Right renal cortex interstitium (tissue), 3 donors: ENCODE measurements around the gene DVL2. TPM values are rescaled to one million over a fixed set of nuclear protein-coding genes. Genes with fewer than 3 reads are reported as not detected.

ENCODE experiments used
- DNase-seq, 3 donors: peaks; one replicate each; pipeline ENCODE4 v3.0.0-alpha.2; 2013; ENCODE audit warnings: low read depth in 3 of 3, low spot score in 2 of 3
- polyA plus RNA-seq, 3 donors: library from polyadenylated mRNA; unstranded; fragments of 120-200 nt; gene quantifications; one replicate each; pipeline ENCODE4 v1.2.1, GENCODE V29; 2013; ENCODE audit not compliant: insufficient read length in 3 of 3

DVL2 gene
- polyA plus RNA-seq, 3 donors: 44.4 to 52.4 (median 44.8) TPM

DNA sequence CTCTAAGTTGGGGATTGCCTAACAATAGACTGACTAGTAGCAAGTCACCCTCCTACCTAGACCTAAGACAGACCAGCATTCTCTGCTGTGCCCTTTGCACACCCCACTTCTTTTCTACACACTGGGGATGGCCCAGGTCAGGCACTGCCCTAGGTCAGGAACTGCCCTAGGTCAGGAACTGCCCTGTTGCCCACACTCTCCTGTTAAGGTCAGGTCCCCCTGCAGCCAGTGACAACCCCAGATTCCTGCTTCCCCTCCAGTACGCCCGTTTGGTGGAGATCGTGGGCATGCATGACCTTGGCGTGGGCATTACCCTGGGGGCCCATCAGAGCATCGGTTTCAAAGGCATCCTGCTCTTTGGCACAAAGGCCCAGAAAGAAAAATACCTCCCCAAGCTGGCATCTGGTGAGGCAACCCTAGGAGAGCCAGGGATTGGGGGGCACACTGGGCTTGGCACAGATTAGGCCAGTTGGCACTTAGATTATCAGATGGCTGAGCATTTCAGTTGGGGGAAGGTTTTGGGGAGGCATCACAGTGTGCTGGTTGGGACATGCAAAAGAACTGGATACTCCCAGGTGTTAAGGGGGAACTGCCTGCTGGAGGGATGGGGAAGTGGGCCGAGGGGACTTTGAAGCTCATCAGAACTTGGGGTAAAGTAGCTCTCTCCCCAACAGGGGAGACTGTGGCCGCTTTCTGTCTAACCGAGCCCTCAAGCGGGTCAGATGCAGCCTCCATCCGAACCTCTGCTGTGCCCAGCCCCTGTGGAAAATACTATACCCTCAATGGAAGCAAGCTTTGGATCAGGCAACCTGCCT, 12.8 kb downstream of the DVL2 start:
- DNase-seq: no peak

DNA sequence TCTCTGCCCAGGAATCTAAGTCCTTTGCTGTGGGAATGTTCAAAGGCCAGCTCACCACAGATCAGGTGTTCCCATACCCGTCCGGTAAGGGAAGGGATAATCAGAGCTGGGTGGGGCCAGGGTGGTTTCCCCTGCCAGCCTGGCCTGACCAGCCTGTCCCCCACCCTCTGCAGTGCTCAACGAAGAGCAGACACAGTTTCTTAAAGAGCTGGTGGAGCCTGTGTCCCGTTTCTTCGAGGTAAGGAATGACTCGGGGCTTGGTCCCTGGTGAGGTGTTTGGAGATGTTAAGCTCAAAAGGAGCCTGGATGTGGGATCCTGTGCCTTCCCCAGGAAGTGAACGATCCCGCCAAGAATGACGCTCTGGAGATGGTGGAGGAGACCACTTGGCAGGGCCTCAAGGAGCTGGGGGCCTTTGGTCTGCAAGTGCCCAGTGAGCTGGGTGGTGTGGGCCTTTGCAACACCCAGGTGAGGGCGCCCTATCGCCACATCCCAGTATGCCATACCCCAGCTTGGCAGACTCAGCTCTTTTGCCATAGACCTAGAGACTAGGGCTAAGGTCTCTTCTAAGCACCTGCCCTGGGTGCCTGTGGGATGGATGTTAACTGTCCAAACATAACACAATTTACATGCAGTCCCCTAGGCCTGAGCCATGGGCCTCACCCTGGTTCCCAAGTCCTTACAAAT, 13.6 kb downstream of the DVL2 start:
- DNase-seq: no peak

DNA sequence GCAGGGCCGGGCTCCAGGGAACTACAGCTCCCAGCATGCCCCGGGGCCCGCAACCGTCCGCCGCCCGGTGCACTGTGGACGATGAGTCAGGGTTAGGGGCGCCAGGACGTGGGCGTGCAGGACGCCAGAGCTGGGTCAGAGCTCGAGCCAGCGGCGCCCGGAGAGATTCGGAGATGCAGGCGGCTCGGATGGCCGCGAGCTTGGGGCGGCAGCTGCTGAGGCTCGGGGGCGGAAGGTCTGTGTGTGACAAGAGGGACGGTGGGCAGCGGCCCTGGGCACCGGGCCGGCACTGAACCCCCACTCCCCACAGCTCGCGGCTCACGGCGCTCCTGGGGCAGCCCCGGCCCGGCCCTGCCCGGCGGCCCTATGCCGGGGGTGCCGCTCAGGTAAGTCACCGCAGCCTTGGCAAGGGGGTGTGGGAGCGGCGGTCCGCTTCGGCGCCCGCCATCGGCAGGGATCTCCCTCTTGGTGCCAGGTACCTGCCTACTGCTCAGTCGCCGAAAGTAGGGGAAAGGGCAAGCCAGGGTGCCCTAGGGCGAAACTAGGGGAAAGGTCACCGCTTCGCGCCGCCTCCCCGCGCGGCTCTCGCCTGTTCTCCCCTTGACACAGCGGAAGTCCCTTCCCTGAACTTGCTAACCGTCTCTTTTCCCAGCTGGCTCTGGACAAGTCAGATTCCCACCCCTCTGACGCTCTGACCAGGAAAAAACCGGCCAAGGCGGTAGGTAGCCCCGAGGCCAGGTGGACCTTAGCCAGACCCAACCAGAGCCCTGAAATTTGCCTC, 14.3 kb downstream of the DVL2 start, which contains the start of the genes ACADVL and DLG4:
TSS of gene ACADVL (plus strand) at position 127 of the 781 bp plus-strand sequence. CDS start at position 174, 47 bp downstream.
TSS of gene DLG4 (minus strand) at position 25 of the 781 bp plus-strand sequence.
- no peak for DNase-seq

DNA sequence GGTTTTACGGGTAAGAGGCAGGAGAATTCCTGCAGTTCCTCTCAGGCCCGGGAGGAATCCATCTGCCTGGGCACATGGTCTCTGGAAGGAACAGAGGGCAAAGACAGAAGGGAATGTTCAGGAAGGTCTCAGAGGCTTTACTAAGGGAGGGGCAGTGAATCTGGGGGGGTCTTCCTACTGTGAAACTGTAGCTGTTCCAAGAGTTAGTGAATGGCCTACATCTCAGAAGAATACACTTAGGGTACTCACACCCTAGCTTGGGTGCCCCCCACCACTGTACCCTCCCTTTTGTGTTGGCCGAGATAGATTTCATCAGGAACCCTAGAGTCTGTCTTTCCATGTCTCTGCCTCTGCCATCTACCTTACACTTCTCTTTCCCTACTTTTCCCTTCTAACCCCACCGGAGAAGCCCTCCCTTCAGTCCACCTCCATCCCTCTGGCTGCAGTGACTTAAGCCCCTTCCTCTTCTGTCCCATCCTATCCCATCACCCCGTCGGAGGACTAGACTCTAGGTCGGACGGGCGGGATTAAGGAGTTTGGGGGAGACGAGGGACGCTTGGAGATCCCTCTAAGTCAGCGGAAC, 15.0 kb downstream of the DVL2 start:
- DNase-seq: no peak

DNA sequence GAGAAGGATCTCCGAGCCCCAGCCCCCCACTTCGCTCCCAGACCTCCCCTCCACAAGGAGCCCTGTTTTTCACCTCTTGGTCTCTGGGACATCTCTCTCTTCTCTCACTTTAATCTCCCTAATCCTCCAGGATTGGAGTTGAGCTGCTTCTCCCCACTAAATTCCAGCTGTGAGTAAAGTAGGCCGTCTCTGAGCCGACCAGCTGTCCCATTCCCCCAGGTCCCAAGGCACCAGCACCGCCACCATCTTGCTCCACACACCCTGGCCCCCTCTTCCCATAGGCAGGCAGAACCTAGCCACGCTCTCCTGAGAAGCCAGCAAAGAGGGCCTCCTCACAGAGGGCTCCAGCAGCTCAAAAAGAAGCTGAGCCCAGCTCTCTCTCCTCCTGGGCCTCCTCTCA, 15.6 kb downstream of the DVL2 start:
- no peak for DNase-seq

DNA sequence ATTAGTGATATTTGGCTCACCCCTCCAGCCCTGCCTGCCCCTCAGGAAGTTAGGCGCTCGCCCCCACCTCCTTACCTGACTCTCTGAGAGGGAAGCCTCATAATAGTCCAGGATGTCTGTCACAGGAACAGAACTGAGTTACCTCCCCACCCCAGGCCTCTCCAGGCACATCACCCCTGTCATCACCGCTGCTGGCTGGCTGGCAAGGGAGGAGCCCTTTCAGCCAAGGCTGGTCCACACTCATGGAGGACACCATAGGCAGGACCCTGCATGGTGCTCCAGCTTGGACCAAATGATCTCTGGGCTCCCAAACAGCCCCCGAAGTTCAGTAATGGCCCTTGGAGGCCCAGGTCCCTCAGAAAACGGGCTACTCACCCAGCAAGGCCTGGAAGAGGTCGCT, 16.2 kb downstream of the DVL2 start:
- DNase-seq: no peak

DNA sequence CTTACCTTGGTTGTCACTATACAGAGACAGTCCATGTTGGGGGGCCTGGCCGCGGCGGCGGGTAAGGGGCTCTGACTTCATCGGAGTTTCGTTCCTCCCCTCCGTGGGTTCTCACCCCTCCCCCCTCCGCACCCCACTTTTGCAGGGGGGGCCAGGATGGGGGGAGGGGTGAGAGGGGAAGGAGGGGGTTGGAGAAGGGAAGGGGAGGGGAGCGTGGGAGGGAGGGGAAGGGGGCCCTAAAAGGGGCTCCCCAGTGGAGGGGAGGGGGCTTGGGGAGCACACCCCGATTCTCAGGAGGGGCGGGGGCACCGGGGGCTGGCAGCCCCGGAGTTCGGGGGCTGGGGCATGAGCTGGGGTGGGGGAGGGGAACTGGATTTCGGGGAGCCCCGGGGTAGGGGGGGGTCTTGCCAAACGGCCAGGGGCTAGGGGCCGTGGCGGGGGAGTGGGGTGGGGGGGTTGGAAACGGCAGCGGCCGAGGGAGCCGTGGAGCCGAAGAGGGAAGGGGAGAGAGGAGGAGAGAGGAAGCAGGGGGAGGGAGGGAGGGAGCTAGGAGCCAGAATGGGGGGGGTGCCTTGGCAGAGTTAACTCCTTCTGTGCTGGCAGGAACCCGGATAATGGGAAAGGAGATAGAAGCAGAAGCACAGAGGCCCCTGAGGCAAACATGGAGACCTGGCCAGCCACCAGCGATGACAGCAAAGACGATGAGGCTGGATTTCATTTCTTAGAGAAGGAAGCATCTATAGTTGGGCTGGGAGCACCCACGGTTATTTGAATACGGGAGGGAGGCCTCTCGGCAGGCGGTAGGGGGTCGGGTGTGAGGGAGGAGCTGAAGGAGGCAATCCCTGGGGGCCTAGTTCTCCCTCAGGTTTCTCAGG, 17.0 kb downstream of the DVL2 start:
- no peak for DNase-seq

DNA sequence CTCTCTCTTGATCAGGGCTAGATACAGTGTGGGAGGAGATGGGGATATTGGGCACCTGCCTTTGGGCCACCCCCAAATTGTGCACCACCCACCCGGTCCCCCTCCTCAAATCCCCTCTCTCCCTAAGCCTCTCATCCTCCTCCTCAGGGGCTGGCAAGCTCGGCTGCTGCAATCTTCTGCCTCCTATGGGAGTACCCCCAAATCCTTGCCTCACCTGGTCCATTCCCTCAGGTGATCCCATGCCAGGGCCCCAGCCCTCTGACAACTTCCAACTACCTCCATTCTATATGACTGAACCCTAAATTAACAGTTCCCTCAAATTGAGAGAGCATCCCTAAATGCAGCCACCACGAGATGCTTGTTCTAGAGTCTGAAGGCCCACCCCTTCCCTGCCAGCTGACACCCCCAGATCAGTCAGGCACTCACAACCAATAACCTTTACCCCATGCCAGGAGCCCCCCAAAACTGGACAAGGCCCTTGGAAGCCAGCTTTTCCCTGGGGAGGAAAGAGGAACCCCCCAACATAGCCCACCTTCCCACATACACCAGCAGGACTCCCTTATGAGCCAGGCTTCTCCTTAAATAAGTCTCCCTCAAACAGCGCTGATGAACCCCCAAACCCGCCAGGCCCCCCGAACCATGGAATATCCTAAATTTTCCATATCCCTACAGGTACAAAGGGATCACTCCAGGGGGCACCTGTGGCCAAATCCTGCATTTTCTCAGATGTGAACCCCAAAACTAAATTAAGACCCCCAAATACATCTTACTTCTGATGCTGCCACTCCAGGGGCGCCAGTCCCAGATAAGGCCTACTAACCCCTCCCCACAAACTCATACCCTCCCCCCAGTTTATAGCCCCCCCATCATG, 17.8 kb downstream of the DVL2 start:
- DNase-seq: no peak

DNA sequence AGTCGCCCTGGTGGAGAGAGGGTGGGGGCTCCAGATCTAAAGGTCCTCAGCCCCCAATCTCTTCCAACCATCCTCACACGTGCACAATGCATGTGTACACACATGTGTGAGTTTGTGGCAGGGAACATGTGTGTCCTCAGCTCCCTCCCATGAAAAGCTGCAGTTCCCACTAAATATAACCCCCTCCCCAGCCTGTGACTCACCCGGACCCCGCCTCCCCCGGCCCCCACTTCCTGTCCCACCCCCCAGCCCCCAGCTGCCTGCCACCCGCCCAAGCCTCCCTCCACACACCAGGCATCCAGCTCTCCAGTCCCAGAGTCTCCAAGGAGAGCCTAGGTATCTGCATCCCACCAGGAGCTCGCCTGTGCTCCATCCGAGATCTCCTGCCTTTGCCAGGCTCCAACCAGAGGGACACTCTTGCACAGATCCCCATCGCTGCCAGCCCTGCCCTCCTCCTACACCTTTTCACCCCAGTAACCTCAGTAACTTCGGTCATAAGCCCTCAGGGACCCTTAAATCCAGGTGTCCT, 18.6 kb downstream of the DVL2 start:
- DNase-seq: no peak

DNA sequence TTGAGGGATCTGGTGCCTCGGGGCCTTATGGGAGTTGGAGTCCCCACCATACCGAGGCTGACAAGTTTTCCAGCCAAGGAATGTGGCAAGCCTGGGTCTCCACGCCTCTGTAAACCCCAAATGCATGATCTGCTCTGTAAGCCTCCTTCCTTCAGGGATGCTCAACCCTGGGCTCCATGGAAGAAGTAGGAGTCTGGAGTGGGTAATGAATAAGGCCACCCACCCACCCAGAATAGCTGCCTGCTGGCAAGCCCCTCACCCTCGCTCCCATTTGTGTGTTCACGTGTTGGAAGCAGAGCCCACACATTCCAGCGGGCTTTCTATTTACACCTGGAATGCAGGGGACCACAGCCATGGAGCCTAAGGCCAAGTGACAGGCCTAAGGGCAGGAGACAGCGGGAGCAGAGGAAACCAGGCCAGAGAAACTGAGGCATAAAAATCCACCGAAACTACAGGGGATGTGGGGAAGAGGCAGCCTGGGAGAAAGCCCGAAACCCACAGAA, 19.1 kb downstream of the DVL2 start:
- DNase-seq: peak in 1 of 3 donors; percentile 86

DNA sequence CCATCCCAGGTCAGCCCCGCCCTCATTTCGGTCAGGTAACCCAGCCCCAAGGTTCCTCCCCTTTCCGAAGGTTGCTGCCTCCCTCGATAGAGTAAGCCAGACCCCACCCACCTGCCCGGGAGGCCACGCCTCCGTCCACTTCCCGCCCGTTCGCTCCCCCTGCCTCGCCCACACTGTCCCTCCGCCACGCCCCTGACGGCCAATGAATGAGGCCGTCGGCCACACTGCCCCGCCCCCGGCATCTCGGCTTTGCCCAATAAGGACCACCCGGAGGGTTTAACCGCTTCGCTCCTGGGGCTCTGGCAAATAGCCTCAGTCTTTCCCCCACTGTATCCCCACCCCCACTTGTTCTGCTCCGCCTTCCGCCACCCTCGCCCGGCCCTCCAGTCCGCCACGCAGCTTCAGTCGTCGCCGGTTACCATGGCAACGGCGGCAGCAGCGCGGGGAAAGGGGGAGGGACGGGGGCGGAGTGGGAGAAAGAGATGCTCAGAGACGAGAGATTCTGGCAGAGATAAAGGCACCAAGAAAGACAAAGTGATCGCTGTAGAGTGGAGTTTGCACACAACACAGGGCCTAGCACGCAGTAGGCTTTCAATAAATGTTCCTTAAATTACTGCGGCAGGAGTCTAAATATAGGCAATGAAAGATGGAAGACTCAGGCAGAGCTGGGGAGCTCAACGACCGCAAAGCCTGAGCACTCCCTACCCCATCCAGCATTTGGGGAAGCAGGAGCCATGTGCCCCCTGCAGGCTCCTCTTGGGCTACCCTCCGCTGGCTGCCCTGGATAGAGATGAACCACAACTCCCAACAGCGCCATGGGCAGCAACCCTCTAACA, 19.8 kb downstream of the DVL2 start:
- DNase-seq: peak; percentile 96

DNA sequence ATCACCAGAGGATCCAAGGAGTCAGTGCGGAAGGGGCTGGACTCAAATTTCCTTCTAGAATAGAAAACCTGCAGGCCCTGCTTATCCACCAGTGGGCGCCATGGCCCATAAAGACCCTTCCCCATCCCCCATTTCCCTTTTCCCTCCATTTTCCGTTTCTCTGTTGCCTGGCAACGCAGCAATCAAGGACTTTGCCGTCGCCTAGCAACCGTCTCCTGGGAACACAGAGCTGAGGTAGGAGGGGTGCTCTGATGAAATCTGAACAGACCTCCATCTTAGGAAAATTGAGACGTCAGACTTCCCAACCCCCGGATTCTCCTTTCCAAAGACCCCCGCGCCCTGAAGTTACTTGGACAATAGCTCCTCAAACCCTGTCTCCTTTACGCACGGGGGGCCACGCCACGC, 20.4 kb downstream of the DVL2 start:
- DNase-seq: peak; percentile 90 to 93 (median 92)

DNA sequence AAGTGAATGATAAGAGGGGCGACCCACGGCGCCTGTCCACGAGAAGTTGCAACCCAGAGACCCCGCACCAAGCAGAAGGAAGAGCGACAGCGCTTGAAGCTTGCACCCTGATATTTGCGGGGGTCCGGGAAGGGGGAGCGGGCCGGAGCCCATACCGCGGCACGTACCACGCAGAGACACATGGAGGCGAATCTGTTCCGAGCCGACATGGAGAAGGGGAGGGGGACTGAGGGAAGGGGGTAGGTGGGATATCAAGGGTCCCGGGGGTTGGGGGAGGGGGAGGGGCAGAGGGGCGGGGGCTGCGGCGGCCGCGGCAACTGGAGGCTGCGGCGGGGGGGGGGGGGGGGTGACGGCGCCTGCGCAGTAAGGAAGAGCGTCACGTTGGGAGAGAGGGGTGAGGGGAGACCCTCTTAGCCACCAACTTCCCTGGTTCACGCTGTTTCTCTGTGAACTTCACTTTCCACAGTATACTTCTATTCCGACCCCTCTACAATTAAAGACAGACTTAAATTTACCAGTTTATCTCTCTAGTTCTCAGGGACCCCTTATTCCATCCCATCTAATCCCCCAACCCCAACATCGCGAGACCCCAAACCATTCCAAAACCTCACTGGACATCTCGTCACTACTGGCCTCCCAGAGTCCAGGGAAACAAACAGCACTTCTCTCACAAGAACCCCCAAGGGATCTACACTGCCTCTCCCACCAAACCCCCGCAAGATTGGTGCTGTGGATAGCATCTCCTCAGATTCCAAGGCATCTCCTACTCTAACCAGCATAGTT, 22.6 kb downstream of the DVL2 start:
- DNase-seq: no peak

DNA sequence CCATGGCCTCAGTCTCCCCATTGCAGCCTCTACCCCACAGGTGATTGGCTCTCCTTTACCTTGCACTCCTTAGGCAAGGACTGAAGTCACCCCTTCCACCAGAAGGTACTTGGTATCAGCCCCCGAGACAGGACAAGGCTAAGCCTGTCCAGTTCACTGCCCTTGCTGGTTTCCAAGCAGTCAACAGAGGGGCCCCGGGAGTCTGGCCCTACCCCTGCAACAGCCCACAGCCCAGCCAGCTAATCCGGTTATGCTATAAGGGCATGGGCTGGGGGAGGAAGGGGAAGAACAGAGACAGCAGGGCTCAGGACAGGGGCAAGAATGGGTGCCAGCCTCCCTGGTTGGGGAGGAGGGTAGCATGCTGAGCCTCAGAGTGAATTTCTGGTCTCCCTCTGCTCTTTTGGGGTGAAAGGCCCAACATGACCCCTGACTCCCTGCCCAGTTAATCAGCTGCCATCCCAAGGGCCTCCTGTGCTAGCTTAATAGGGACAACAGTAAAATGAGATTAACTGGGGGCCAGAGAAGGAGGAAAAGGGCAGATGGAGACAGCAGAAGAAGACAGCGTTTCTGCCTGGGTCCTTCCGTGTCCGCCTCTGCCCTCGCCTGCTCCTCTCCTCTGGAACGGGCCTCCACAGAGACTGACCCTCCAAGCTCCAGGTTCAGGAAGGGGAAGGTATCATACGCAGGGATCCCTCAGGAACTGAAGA, 25.4 kb downstream of the DVL2 start:
- DNase-seq: no peak

DNA sequence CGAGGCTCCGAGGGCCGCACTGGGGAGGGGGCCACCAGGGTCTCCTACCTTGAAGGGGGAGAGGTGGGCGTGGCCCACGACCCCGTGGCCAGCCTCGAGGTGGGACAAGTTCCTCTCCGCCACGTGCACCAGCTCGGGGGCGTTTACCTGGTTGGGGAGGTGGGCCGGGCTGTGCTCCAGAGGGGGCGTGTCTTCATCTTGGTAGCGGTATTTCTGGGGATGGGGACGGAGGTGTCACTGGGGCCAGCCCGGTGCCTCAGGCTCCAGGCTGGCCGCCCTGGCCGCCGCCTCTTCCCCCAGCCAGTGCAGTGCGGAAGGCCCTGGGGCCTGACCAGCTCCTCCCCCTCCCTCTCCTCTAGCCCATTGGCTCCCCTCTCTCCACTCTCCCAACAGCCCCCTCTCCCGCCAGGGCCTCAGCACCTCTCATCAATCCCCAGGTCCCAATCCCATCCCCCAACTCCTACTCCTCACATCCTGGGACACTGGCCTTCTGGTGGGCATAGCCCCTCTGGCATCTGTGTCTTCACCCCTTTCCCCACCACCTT, 26.2 kb downstream of the DVL2 start:
- no peak for DNase-seq
